Osteocyte (in vitro differentiated cells): ENCODE data around the gene NHLRC4. TPM values are rescaled to one million over a fixed set of nuclear protein-coding genes. Genes with fewer than 3 reads are reported as not detected.

Experiments
- DNase-seq: peaks from one replicate; pipeline ENCODE4 v3.0.0; 2021; ENCODE audit warnings: mixed read lengths; ENCODE audit not compliant: unreplicated experiment; ENCODE audit errors: extremely low spot score
- H3K27ac Mint-ChIP-seq: one replicate; pipeline ENCODE4 v1.8.0; 2021; ENCODE audit warnings: mild to moderate bottlenecking, mixed read lengths; ENCODE audit not compliant: unreplicated experiment
- H3K27me3 Mint-ChIP-seq: one replicate; pipeline ENCODE4 v1.8.0; 2021; ENCODE audit warnings: mixed read lengths; ENCODE audit not compliant: unreplicated experiment
- H3K36me3 Mint-ChIP-seq: one replicate; pipeline ENCODE4 v1.8.0; 2021; ENCODE audit warnings: mixed read lengths; ENCODE audit not compliant: unreplicated experiment
- H3K4me1 Mint-ChIP-seq: one replicate; pipeline ENCODE4 v1.8.0; 2021; ENCODE audit warnings: mixed read lengths; ENCODE audit not compliant: unreplicated experiment
- H3K4me3 Mint-ChIP-seq: one replicate; pipeline ENCODE4 v1.8.0; 2021; ENCODE audit warnings: mild to moderate bottlenecking, moderate library complexity, mixed read lengths; ENCODE audit not compliant: unreplicated experiment
- H3K9me3 Mint-ChIP-seq: one replicate; pipeline ENCODE4 v1.8.0; 2021; ENCODE audit warnings: mixed read lengths; ENCODE audit not compliant: unreplicated experiment
- CTCF ChIP-seq: fragments of 200-600 bp; sonication (generic); IDR thresholded peaks from 2 replicates; pipeline ENCODE4 v1.5.0; 2021; ENCODE audit warnings: antibody characterized with exemption, mild to moderate bottlenecking, moderate library complexity
- total RNA-seq: library from RNA; stranded (reverse); gene quantifications from 2 replicates; pipeline ENCODE4 v1.2.1, GENCODE V29; 2021

NHLRC4 gene
- total RNA-seq, 1 donor from 2014 or later: 1.7 TPM

GRCh38 chr16:609316-609715 lies 42.5 kb downstream of the NHLRC4 start:
- Mint-ChIP-seq H3K4me3 (no peak overlapping the region), H3K4me1 (peaks cover 2% of the 10 kb centered on the region), H3K27ac (no peak overlapping the region), H3K27me3 (no peaks in the 10 kb centered on the region), H3K36me3 (peaks cover 4% of the 10 kb centered on the region), H3K9me3 (peaks cover 5% of the 10 kb centered on the region)
- DNase-seq: no peak
- no peak for TF ChIP-seq CTCF

DNA sequence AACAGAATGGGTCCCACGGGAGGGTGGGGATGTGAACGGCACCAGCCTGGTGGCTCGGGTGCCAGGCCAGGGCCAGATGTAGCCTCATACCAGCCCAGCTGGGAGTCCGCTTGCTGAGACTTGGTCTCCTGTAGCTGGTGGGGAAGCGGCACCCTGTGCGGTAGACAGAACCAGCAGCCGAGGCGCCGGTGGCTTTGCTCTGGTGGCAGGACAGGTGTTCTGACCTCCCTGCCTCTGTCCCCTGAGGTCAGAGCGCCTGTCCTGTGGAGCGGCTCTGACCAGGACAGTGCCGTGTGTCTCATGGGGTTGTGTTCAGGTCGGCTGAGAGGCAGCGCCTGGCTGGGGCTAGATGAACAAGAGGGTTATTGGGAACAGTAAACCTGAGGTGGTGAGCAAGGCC lies 43.2 kb downstream of the NHLRC4 start:
- Mint-ChIP-seq H3K9me3 (peaks cover 5% of the 10 kb centered on the region), H3K4me1 (peaks cover 2% of the 10 kb centered on the region), H3K36me3 (peaks cover 5% of the 10 kb centered on the region), H3K27ac (no peak overlapping the region), H3K4me3 (no peak overlapping the region), H3K27me3 (no peaks in the 10 kb centered on the region)
- no peak for TF ChIP-seq CTCF
- DNase-seq: no peak

DNA sequence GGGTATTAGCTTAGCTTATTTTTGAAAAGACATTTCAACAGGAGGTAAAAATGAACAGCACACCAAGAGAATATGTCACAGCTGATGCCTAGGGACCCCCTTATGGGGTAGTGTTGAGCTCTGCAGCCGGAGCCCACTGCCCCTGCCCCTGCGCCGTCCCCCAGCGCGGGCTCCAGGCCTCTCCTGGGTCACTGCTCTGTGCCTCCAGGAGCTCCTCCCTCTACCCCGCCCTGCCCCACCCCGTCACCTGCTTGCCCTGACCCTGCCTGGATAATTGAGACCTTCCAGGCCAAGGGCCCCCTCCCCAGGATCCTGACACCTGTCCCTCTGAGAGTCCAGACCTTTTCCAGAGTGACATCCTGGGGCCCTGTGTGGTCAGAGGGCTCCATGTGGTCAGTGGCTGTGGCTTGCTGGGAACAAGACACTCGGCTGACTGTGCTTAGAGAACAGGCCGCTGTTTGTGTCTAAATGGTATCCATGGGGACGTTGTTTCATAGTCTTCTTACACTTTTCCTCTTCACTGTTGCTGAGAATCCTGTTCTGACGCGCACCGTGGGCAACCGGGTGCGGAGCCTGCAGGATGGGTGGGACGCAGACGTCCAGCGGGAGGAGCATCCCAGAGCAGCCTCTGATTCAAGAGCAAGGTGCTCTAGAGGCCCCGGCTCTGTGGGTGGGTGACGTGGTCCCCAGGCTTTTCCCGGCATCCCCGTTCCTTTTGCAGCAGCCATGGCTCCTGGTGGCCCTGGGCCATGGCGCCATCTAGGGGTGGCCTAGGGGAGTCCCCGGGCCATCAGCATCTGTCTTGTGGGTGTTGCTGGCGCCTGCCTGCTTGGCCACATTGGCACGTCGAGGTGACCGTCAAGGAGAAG lies 43.9 kb downstream of the NHLRC4 start:
- H3K4me1 Mint-ChIP-seq: peaks cover 2% of the 10 kb centered on the region
- TF ChIP-seq CTCF: peak; percentile 55
- H3K27me3 Mint-ChIP-seq: no peaks in the 10 kb centered on the region
- H3K4me3 Mint-ChIP-seq: no peak overlapping the region
- DNase-seq: no peak
- H3K36me3 Mint-ChIP-seq: peaks cover 2% of the 10 kb centered on the region
- no peaks in the 10 kb centered on the region for H3K9me3 Mint-ChIP-seq
- H3K27ac Mint-ChIP-seq: no peak overlapping the region

DNA sequence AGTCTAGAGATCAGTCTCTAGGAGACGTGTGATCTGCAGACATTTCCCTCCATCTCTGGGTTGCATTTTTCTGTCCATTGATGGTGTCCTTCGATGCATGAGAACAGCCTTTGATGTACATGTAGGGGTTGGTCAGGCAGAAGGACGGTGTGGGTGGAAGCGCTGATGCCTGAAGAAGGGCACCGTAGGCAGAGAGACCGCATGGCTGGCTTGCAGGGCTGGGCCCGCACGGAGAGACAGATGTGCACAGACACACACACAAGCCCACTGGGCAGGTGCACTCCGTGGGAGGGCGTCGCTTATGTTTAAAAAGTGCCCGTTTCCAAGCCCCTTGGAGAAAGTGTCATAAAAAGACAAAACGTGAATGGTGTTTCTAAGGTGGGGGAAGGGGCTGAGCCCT lies 48.3 kb downstream of the NHLRC4 start:
- H3K4me3 Mint-ChIP-seq: no peak overlapping the region
- no peaks in the 10 kb centered on the region for H3K9me3 Mint-ChIP-seq
- TF ChIP-seq CTCF: no peak
- no peak overlapping the region for H3K27ac Mint-ChIP-seq
- peaks cover 4% of the 10 kb centered on the region for H3K36me3 Mint-ChIP-seq
- no peak for DNase-seq
- H3K4me1 Mint-ChIP-seq: peaks cover 2% of the 10 kb centered on the region
- no peaks in the 10 kb centered on the region for H3K27me3 Mint-ChIP-seq

GRCh38 chr16:616733-617586 lies 50.2 kb downstream of the NHLRC4 start:
- Mint-ChIP-seq H3K4me3 (no peak overlapping the region), H3K27ac (no peak overlapping the region), H3K36me3 (peaks cover 4% of the 10 kb centered on the region), H3K4me1 (peaks cover 3% of the 10 kb centered on the region), H3K27me3 (no peaks in the 10 kb centered on the region), H3K9me3 (no peaks in the 10 kb centered on the region)
- DNase-seq: no peak
- no peak for TF ChIP-seq CTCF
